H1 (cell line): ENCODE data around the gene DPYD. TPM values are rescaled to one million over a fixed set of nuclear protein-coding genes. Genes with fewer than 3 reads are reported as not detected.

Experiments used
- CTCF ChIA-PET: fragments of 300-600 bp; sonication (Branson Sonifier 250); formaldehyde crosslinking; loops from one replicate; lab custom pipeline; 2021; ENCODE audit not compliant: partially characterized antibody; lab: Charles Lee
- POLR2A ChIA-PET: fragments of 300-600 bp; sonication (Branson Sonifier 250); formaldehyde crosslinking; loops from one replicate; lab custom pipeline; 2021; ENCODE audit warnings: inconsistent platforms; ENCODE audit not compliant: partially characterized antibody; lab: Charles Lee
- DNase-seq, 2 experiments: peaks; one replicate each; pipeline versions ENCODE4 v3.0.0 to v3.0.0-alpha.2; 2010 to 2022; ENCODE audit warnings: low spot score in 2 of 2, low read depth in 1 of 2, mixed read lengths in 1 of 2
- FAIRE-seq: peaks from 2 replicates; lab custom pipeline; 2011; peaks lifted over from hg19 to GRCh38; lab: Jason Lieb, UNC
- H2AFZ ChIP-seq: 2 replicates; pipeline ENCODE4 v1.8.1; 2012; ENCODE audit warnings: low read length, inconsistent platforms
- H2AK5ac ChIP-seq: 2 replicates; pipeline ENCODE4 v1.6.1; 2013; ENCODE audit warnings: low read depth, low read length
- H2BK120ac ChIP-seq: replicated peaks from 2 replicates; pipeline ENCODE3; 2013; ENCODE audit warnings: low read depth, low read length, inconsistent platforms
- H2BK12ac ChIP-seq: 2 replicates; pipeline ENCODE4 v1.6.1; 2013; ENCODE audit warnings: low read depth, low read length
- H2BK15ac ChIP-seq: 2 replicates; pipeline ENCODE4 v1.6.1; 2013; ENCODE audit warnings: low read length
- H2BK20ac ChIP-seq: 2 replicates; pipeline ENCODE4 v1.6.1; 2013; ENCODE audit warnings: low read length
- H2BK5ac ChIP-seq: 2 replicates; pipeline ENCODE4 v1.6.1; 2013; ENCODE audit warnings: low read depth, low read length
- H3K14ac ChIP-seq: 2 replicates; pipeline ENCODE4 v1.6.1; 2013; ENCODE audit warnings: inconsistent platforms; ENCODE audit not compliant: insufficient read length
- H3K18ac ChIP-seq: 2 replicates; pipeline ENCODE4 v1.6.1; 2013; ENCODE audit warnings: low read length; ENCODE audit errors: extremely low read depth
- H3K23ac ChIP-seq: 2 replicates; pipeline ENCODE4 v1.6.1; 2013; ENCODE audit warnings: inconsistent platforms; ENCODE audit not compliant: insufficient read length
- H3K23me2 ChIP-seq: 2 replicates; pipeline ENCODE4 v1.6.1; 2013; ENCODE audit warnings: low read depth, low read length
- H3K27ac ChIP-seq: 2 replicates; pipeline ENCODE4 v1.6.1; 2011; ENCODE audit warnings: low read depth, low read length, inconsistent platforms
- H3K27me3 ChIP-seq, 4 experiments: replicated peaks in 1 of 4; 1 replicate in 1 of 4; 2 replicates in 3 of 4; pipeline versions ENCODE4 v1.6.1 to v1.8.1; 2011 to 2013; ENCODE audit warnings: low read length in 3 of 4, mild to moderate bottlenecking in 3 of 4, inconsistent platforms in 2 of 4, mixed read lengths in 2 of 4, moderate library complexity in 1 of 4; ENCODE audit not compliant: control insufficient read depth in 3 of 4, insufficient read depth in 3 of 4; ENCODE audit errors: extremely low read depth in 1 of 4
- H3K36me3 ChIP-seq, 4 experiments: 2 replicates each; pipeline versions ENCODE4 v1.6.1 to v1.8.1; 2011 to 2013; ENCODE audit warnings: mild to moderate bottlenecking in 4 of 4, low read length in 3 of 4, moderate library complexity in 2 of 4, control low read depth in 1 of 4, inconsistent platforms in 1 of 4; ENCODE audit not compliant: insufficient read depth in 4 of 4, control insufficient read depth in 2 of 4
- H3K4ac ChIP-seq: replicated peaks from 2 replicates; pipeline ENCODE3; 2013; ENCODE audit warnings: low read length, low read depth, mixed read lengths, inconsistent platforms; ENCODE audit not compliant: insufficient read length
- H3K4me1 ChIP-seq, 4 experiments: replicated peaks in 1 of 4; 1 replicate in 1 of 4; 2 replicates in 3 of 4; pipeline versions ENCODE4 v1.6.1 to v1.8.1; 2011 to 2013; ENCODE audit warnings: low read length in 3 of 4, inconsistent platforms in 2 of 4, mixed read lengths in 1 of 4; ENCODE audit not compliant: insufficient read depth in 4 of 4, control insufficient read depth in 3 of 4
- H3K4me2 ChIP-seq, 2 experiments: 2 replicates each; pipeline versions ENCODE4 v1.6.1 to v1.8.1; 2011 to 2013; ENCODE audit warnings: low read depth in 2 of 2, low read length in 2 of 2, control low read depth in 1 of 2, inconsistent platforms in 1 of 2, mild to moderate bottlenecking in 1 of 2; ENCODE audit not compliant: insufficient read depth in 1 of 2
- H3K4me3 ChIP-seq, 4 experiments: fragments of 200-600, 300-600 bp in 1 of 4; sonication (generic), shearing (Covaris generic), sonication (Bioruptor Twin) in 1 of 4; 2 replicates each; pipeline versions ENCODE4 v1.5.1 to v1.8.1; 2011 to 2016; ENCODE audit warnings: low read length in 4 of 4, low read depth in 3 of 4, control low read depth in 2 of 4, inconsistent platforms in 2 of 4, mild to moderate bottlenecking in 2 of 4, mixed read lengths in 1 of 4, moderate library complexity in 1 of 4; ENCODE audit not compliant: insufficient read depth in 2 of 4; ENCODE audit errors: extremely low read depth in 1 of 4
- H3K56ac ChIP-seq: replicated peaks from 2 replicates; pipeline ENCODE3; 2013; ENCODE audit warnings: low read depth, mild to moderate bottlenecking, mixed read lengths, low read length, inconsistent platforms; ENCODE audit not compliant: insufficient read length
- H3K79me1 ChIP-seq: 2 replicates; pipeline ENCODE4 v1.6.1; 2013; ENCODE audit warnings: low read depth, low read length, control low read depth
- H3K79me2 ChIP-seq, 2 experiments: 2 replicates each; pipeline versions ENCODE4 v1.6.1 to v1.8.1; 2012 to 2013; ENCODE audit warnings: low read length in 2 of 2, mild to moderate bottlenecking in 2 of 2, inconsistent platforms in 1 of 2; ENCODE audit not compliant: insufficient read depth in 2 of 2, control insufficient read depth in 1 of 2
- H3K9ac ChIP-seq, 4 experiments: replicated peaks in 1 of 4; 1 replicate in 1 of 4; 2 replicates in 3 of 4; pipeline versions ENCODE4 v1.6.1 to v1.8.1; 2011 to 2013; ENCODE audit warnings: low read depth in 3 of 4, low read length in 3 of 4, control low read depth in 2 of 4, mild to moderate bottlenecking in 2 of 4, moderate library complexity in 2 of 4, inconsistent platforms in 1 of 4; ENCODE audit errors: extremely low read depth in 1 of 4
- H3K9me3 ChIP-seq, 2 experiments: 2 replicates each; pipeline versions ENCODE4 v1.6.1 to v1.8.1; 2012 to 2013; ENCODE audit warnings: mild to moderate bottlenecking in 2 of 2, moderate library complexity in 2 of 2, control low read depth in 1 of 2, inconsistent platforms in 1 of 2, low read depth in 1 of 2, low read length in 1 of 2, mixed read lengths in 1 of 2; ENCODE audit not compliant: insufficient read depth in 2 of 2
- H4K20me1 ChIP-seq, 2 experiments: replicated peaks in 1 of 2; 2 replicates each; pipeline versions ENCODE3 to v1.8.1; 2011 to 2013; ENCODE audit warnings: inconsistent platforms in 2 of 2, low read length in 2 of 2, mild to moderate bottlenecking in 1 of 2; ENCODE audit not compliant: insufficient read depth in 2 of 2, control insufficient read depth in 1 of 2
- H4K5ac ChIP-seq: 2 replicates; pipeline ENCODE4 v1.6.1; 2013; ENCODE audit warnings: low read length, low read depth, mixed read lengths, inconsistent platforms; ENCODE audit not compliant: insufficient read length
- H4K8ac ChIP-seq: 2 replicates; pipeline ENCODE4 v1.8.0; 2013; ENCODE audit warnings: mild to moderate bottlenecking, moderate library complexity, low read length, inconsistent platforms; ENCODE audit not compliant: insufficient read depth; ENCODE audit errors: extremely low read depth
- H4K91ac ChIP-seq: replicated peaks from 2 replicates; pipeline ENCODE3; 2013; ENCODE audit warnings: low read length, mixed read lengths, inconsistent platforms; ENCODE audit not compliant: insufficient read length
- BACH1 ChIP-seq: IDR thresholded peaks from 2 replicates; pipeline ENCODE4 v1.6.1; 2012; ENCODE audit warnings: low read length, improper control_type of control experiment
- EZH2 ChIP-seq: fragments of 200-600 bp; sonication (generic); IDR thresholded peaks from 2 replicates; pipeline ENCODE4 v1.7.1; 2012; ENCODE audit warnings: low read depth, mild to moderate bottlenecking, moderate library complexity, low read length, inconsistent platforms; ENCODE audit not compliant: severe bottlenecking
- FOSL1 ChIP-seq: IDR thresholded peaks from 2 replicates; pipeline ENCODE4 v1.6.1; 2011; ENCODE audit warnings: mild to moderate bottlenecking, low read depth, low read length, moderate library complexity; ENCODE audit not compliant: insufficient read depth
- NRF1 ChIP-seq: IDR thresholded peaks from 2 replicates; pipeline ENCODE4 v1.6.1; 2011; ENCODE audit warnings: mild to moderate bottlenecking, low read depth, low read length, improper control_type of control experiment
- TAF1 ChIP-seq: IDR thresholded peaks from 2 replicates; pipeline ENCODE4 v1.6.1; 2011; ENCODE audit warnings: mild to moderate bottlenecking, low read depth, low read length
- WGBS, 2 experiments: shearing (Covaris generic) in 1 of 2; methylation state at CpG; one replicate each; pipeline versions ENCODE4 v1.1.6 to v1.1.7; 2013 to 2015; ENCODE audit warnings: low lambda C conversion rate in 2 of 2, mixed read lengths in 2 of 2, inconsistent platforms in 1 of 2, low coverage in 1 of 2, missing lambda C conversion rate in 1 of 2; ENCODE audit not compliant: insufficient replicate concordance in 2 of 2, insufficient coverage in 1 of 2, insufficient read length in 1 of 2; ENCODE audit errors: extremely low coverage in 1 of 2, missing lambda C conversion rate in 1 of 2; 5-methylcytosine and 5-hydroxymethylcytosine counted together
- polyA plus RNA-seq, 7 experiments: library from polyadenylated mRNA; depleted of rRNA in 3 of 7; stranded (reverse) in 5 of 7; unstranded in 2 of 7; fragments of >200 nt in 5 of 7; fragments of 200-250 nt in 2 of 7; gene quantifications; 1 replicate in 5 of 7; 2 replicates in 1 of 7; 4 replicates in 1 of 7; pipeline versions ENCODE4 v1.2.1 to v1.2.3, GENCODE V29; 2011 to 2013; ENCODE audit warnings: missing spikeins in 2 of 7, mixed read lengths in 2 of 7
- total RNA-seq: library from RNA; stranded (reverse); fragmentation: NEBNext Ultra II Directional; extraction: Animal tissue kit (Norgen Biotek cat#: 25700); gene quantifications from 2 replicates; pipeline ENCODE4 v1.2.1, GENCODE V29; 2021
- TF ChIP-seq, protein P1 (sequence below), 3 experiments: IDR thresholded peaks; 1 replicate in 2 of 3; 2 replicates in 1 of 3; pipeline versions ENCODE4 v1.5.1 to v1.6.1; 2011; ENCODE audit warnings: low read length in 3 of 3, mild to moderate bottlenecking in 3 of 3, inconsistent platforms in 2 of 3, low read depth in 1 of 3, moderate library complexity in 1 of 3; ENCODE audit not compliant: insufficient read depth in 1 of 3; ENCODE audit errors: control extremely low read depth in 1 of 3

The DPYD gene
- total and polyA plus RNA-seq, 2 of the 8 experiments (the other 6 are each of a cell fraction or from before 2014, with no cell fraction given): 0.29 to 0.73 TPM

DNA sequence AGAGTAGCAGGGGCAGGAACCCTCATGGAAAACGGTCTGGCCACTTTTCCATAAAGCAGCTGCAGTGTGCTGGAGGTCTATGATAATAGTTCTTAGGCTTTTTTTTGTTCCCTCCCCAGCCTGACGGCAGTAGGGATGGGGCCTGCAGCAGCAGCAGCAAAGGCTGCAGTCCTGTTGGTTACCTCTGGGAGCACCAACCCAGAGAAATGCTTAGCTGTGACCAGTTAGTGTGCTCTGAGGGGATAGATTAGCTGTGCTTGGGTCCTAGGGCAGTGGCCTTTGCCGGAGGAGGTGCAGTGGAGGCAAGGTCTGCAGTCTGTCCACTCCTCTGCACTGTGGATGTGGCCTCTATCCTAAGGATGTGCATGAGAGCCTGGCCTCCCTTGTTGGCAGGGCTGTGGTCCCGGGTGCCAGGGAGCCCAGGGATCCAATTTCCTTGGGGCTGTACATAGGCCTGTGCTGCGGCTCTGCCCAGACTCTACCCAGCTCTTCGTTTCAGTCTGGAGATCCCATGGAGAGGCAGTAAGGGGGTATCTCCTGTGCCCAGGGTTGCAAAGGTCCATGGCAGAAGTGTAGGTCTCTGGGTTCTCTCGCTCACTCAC is 876.6 kb downstream of the DPYD start:
- POLR2A ChIA-PET: no interaction called here
- H3K27me3 ChIP-seq: no peaks in the 10 kb centered on the region
- 90% methylated on average over 7 of the region's 7 CpGs; no CpG with 5 or more reads in 1 of the 2 experiments for WGBS, 2 experiments
- TF ChIP-seq EZH2 (no peak), NRF1 (no peak), FOSL1 (no peak), TAF1 (no peak), BACH1 (no peak)
- TF ChIP-seq, protein P1, sequence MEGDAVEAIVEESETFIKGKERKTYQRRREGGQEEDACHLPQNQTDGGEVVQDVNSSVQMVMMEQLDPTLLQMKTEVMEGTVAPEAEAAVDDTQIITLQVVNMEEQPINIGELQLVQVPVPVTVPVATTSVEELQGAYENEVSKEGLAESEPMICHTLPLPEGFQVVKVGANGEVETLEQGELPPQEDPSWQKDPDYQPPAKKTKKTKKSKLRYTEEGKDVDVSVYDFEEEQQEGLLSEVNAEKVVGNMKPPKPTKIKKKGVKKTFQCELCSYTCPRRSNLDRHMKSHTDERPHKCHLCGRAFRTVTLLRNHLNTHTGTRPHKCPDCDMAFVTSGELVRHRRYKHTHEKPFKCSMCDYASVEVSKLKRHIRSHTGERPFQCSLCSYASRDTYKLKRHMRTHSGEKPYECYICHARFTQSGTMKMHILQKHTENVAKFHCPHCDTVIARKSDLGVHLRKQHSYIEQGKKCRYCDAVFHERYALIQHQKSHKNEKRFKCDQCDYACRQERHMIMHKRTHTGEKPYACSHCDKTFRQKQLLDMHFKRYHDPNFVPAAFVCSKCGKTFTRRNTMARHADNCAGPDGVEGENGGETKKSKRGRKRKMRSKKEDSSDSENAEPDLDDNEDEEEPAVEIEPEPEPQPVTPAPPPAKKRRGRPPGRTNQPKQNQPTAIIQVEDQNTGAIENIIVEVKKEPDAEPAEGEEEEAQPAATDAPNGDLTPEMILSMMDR (IDR thresholded peaks at IDR 0.05; ENCODE audit: control extremely low read depth in 1 of 3, insufficient read depth in 1 of 3, low read depth in 1 of 3, low read length in 3 of 3): peak in 1 of 3 experiments; percentile 16; a peak in 1 of 4 replicates

More for the DNA sequence above, 876.6 kb downstream of the DPYD start:
- Histone ChIP-seq H2BK12ac (no peak overlapping the region), H3K27ac (no peak overlapping the region), H3K4me2 (no peak overlapping the region), H3K79me2 (no peaks in the 10 kb centered on the region), H2BK15ac (no peak overlapping the region), H3K36me3 (no peaks in the 10 kb centered on the region), H2BK5ac (no peak overlapping the region), H2BK120ac (no peak overlapping the region), H3K4me3 (no peak overlapping the region), H3K9me3 (no peaks in the 10 kb centered on the region), H2AK5ac (no peak overlapping the region), H3K14ac (no peak overlapping the region), H3K4me1 (no peaks in the 10 kb centered on the region), H3K9ac (no peak overlapping the region), H3K56ac (no peak overlapping the region), H4K8ac (no peak overlapping the region), H2BK20ac (no peak overlapping the region), H3K23me2 (no peaks in the 10 kb centered on the region), H4K20me1 (no peaks in the 10 kb centered on the region), H4K5ac (no peak overlapping the region), H4K91ac (no peak overlapping the region), H3K23ac (no peak overlapping the region), H3K4ac (no peak overlapping the region), H3K79me1 (no peaks in the 10 kb centered on the region), H2AFZ (no peak overlapping the region), H3K18ac (no peak overlapping the region)
- CTCF ChIA-PET: interaction anchor here (0.6 to 1.5 kb wide), 4 partner anchors 31 to 1192 kb away, joined by 3 read pairs; no protein-coding TSS in a partner anchor
- DNase-seq (no peak), FAIRE-seq (no peak)
